M059J (cell line): Measurements from ENCODE around the gene TEX261. TPM values are rescaled to one million over a fixed set of nuclear protein-coding genes. Genes with fewer than 3 reads are reported as not detected.

Source experiments
- DNase-seq: peaks from one replicate; pipeline ENCODE4 v3.0.0-alpha.2; 2012; ENCODE audit warnings: low read depth
- total RNA-seq: library from RNA; depleted of rRNA; stranded (reverse); fragments of >200 nt; shearing (Covaris generic); gene quantifications from 2 replicates; pipeline ENCODE4 v1.2.3, GENCODE V29; 2014

Gene TEX261
- total RNA-seq, 1 experiment from 2014 or later: 61.5 TPM

DNA sequence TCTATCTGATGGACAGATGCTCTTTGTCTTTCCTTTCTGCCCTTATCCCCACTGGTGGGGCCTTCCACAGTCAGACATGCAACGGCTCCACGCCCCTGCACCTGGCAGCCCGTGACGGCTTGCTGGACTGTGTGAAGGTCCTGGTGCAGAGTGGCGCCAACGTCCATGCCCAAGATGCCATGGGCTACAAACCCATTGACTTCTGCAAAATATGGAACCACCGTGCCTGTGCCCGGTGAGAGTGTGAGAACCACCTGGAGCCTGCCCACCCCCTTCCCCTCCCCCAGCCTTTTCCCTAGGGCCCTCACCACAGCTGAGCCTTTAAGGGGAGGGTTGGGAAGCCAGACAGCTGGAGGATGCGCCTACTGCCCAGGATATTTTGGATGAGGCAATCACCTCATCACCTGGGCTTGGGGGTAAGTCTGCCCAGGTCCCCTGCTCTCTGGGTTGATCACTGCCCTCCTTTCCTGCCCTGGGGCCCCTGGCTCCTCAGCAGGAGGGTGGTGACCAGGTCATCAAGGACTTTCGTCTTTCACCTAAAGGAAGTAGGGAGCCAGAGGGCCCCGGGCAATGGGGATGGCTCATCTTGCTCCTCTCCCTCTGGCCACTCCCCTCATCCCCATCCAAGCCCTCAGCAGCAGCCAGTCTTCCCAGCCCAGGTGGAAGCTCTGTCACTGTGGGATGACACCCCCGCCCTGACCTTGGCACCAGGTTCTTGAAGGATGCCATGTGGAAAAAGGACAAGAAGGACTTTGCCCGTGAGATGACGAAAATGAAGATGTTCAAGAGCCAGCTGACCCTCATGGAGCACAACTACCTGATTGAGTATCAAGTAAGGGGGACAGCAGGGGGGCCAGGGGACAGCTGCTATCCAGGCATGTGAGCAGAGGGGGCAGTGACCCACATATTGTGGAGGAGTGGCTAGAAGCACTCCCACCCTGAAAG is 12.5 kb downstream of the TEX261 start:
- DNase-seq: no peak

DNA sequence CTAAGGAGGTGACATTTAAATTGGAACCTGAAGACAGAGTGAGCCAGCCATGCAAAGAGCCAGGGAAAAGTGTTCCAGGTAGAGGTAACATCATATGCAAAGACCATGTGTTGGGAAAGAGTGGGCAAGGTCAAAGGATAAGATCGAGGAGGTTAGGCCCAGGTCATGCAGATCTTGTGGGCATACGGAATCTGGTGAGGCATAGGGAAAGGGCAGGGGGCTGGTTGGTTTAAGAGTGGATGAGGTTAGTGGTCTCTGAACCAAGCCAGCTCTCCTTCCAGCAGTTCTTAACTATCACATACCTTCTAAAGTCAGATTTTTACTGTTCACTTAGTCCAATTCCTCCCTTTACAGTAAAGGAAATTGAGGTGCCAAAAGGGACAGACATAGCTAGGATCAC is 13.3 kb downstream of the TEX261 start:
- no peak for DNase-seq

DNA sequence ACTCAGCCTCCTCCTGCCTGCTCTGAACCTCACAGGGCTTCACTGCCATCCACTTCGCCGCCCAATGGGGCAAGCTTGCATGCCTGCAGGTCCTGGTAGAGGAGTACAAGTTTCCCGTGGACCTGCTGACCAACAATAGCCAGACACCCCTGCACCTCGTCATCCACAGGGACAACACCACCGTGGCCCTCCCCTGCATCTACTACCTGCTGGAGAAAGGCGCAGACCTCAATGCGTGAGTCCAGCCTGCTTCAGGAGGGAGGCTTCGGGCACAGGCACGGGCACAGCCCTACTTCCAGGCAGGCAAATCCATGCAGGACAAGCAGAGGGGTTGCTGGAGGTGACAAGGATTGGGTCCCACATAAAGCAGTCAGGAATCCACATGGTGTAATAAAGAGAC is 15.0 kb downstream of the TEX261 start:
- no peak for DNase-seq

DNA sequence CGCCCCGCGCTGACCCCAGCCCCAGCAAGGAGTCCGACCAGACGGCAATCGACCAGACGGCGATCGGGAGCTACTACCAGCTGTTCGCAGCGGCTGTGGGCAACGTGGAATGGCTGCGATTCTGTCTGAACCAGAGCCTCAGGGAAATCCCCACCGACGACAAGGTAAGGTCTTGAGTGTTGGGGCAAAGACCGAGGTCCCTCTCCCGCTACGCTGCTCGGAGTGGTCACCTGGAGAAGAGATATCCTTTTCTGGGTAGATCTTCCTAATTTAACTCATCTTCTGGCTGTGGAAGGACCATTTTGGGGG is 15.5 kb downstream of the TEX261 start:
- no peak for DNase-seq

DNA sequence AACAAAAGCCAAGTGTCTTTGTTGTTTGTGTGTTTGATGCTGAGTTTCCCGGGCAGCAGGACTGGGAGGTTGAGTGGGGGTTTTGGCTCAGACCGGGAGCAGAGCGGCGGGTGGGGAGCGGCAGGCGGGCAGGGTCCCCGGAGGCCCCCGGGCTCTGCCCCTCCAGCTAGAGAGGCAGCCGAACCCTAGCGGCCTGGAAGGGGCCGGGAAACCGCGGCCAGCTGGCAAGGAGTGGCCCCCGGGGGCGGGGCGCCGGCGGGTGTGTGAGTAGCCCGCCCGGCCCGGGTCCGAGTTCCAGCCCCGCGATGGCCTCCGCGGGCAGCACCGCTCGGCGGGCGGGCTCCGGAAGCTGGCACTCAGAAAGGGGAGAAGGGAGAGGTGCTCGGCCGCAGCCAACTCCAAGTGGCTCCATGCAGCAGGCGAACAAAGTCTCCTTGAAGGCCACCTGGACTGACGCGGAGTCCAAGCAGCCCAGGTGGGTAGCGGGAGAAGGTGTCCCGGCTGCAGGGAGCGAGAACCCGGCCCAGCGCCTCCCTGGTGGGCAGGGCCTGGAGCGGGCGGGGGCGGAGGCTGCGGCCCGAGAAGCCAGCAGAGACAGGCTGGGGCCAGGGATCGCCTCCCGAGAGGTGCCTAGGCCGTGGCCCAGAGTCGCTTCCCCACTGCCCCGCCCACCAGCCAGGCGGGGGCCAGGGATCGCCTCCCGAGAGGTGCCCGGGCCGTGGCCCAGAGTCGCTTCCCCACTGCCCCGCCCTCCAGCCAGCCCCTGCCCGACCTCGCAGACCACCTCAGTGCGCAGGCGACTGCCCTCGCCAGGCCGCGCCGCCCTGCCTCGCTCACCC is 16.1 kb downstream of the TEX261 start, which contains the start of gene ANKRD53:
TSS of gene ANKRD53 (plus strand) at position 290 of the 839 bp plus-strand sequence. CDS start at position 306, 16 bp downstream.
- DNase-seq: no peak

GRCh38 chr2:70977605-70978205 is 17.0 kb downstream of the TEX261 start:
- DNase-seq: peak; percentile 75

GRCh38 chr2:70975237-70975636 is 19.4 kb downstream of the TEX261 start:
- no peak for DNase-seq

DNA sequence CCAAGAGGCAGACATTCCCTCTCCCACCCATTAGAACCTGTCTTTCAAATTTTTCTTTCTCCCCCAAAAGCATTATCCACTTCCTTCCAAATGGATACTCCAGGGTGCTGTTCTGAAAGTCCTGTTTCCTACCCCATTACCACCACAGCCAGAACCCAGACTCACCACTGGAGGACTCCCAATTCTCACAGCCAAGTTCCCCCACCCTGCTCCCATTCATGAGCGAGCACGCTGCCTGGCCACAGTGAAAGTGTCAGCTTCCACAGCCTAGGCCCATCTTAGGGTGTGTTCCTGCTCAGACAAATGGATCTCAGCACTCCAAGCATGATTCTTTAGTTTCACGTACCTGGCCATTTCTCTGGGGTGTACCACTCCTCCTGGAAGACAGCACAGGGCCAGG is 20.1 kb downstream of the TEX261 start:
- no peak for DNase-seq

GRCh38 chr2:70967189-70967588 is 27.5 kb downstream of the TEX261 start:
- DNase-seq: no peak

GRCh38 chr2:70966681-70967080 is 28.0 kb downstream of the TEX261 start:
- DNase-seq: no peak

DNA sequence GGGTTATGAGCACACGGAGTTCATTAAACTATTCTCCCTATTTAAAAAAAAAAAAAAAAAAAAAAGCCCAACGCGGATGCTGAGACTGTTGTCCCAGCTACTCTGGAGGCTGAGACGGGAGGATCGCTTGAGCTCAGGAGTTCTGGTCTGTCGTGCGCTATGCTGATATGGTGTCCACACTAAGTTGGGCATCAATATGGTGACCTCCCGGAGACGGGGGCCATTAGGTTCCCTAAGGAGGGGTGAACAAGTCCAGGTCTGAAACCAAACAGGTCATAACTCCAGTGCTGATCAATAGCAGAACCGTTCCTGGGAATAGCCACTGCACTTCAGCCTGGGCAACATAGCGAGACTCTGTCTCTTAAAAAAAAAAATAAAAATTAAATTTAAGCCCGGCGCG is 29.2 kb downstream of the TEX261 start:
- no peak for DNase-seq

DNA sequence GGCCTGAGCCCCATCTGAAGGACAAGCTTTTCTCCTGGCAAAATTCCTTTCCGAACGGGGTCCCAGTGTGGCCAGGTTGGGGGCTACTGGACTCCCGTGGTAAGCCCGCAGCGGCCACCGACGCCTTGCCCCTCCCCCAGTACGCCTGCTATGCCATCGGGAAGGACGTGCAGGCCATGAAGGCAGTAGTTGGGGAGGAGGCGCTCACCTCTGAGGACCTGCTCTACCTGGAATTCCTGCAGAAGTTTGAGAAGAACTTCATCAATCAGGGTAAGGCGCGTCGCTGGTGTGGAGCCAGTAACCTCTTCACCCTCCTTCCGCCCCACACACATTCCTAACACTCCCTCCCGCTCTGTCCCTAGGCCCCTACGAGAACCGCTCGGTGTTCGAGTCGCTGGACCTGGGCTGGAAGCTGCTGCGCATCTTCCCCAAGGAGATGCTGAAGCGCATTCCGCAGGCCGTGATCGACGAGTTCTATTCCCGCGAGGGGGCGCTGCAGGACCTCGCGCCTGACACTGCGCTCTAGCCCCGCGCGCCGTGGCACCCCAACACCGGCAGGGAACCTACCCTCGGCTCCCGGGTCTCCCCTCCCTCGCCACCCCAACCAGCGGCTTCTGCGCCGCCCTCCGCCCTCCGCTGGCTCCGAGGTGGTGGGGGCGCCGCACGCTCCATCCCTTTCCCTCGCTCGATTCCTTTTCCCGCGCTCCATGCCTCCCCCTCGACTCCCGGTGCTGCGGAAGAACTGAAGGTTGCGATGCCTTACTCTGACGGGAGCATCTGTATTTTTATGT is 29.9 kb downstream of the TEX261 start:
- peak; percentile 51 for DNase-seq

DNA sequence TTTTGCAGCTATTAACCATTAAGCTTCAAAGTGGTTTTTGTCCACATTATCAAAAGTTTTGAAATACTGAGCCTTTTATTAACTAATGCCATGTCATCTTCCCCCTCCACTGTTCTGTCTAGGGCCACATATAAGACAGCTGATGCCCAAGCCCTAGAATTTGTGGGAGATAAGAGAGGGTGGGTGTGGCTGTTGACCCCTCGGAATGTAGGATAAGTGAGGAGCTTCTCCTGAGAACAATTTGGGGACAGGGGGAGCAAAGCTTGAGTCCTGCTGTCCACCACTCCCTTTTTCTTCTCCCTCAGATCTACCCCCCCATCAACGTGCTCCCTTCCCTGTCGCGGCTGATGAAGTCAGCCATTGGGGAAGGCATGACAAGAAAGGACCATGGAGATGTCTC is 30.5 kb downstream of the TEX261 start:
- DNase-seq: no peak

DNA sequence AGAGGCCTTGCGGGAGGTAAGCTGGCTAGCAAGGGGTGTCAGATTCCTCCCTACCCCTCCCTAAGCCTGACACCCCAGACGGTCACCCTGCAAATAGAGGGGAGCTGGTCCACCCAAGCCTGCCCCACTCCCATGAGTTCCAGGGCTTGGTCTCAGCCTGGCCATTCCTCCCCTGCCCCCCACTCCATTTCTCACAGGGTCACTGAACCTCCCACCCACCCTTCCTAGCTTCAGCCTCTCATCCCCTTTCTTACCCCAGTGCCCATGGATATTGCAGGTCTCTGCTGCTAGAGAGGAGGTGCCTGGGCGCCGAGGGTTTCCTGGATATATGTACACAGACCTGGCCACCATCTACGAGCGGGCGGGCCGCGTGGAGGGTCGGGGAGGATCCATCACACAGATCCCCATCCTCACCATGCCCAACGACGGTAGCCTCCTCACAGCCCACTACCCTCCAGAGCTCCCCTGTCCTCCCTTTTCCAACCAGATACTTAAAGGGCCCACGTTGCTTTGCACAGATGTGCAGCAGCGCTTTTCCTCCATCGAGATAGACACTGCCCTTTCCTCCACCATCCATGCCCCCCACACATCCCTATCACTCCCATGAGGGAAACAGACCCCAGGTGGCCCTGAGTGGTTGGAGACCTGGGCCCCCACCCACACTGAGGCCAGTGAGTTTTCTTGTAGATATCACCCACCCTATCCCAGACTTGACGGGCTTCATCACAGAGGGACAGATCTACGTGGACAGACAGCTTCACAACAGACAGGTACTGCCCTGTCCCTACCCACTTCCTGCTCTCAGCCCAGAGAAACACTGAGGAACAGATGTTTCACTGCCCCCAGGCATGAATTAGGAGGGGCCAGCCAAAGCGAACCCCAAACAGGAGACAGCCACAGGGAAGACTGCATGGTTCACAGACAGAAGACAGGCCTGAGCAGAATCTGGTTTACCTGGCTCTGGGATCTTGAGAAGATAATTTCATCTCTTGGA is 31.5 kb downstream of the TEX261 start:
- no peak for DNase-seq

GRCh38 chr2:70962211-70962884 is 32.3 kb downstream of the TEX261 start:
- no peak for DNase-seq

- DNase-seq: no peak
Measured at GRCh38 chr2:70961648-70961994, 33.1 kb downstream of the TEX261 start.

GRCh38 chr2:70960833-70961647 is 33.6 kb downstream of the TEX261 start:
- DNase-seq: no peak

- no peak for DNase-seq
Measured at GRCh38 chr2:70959851-70960832, 34.5 kb downstream of the TEX261 start.
